Suprapubic skin (tissue), 4 donors: Measurements from ENCODE around the gene RASA3. TPM values are rescaled to one million over a fixed set of nuclear protein-coding genes. Genes with fewer than 3 reads are reported as not detected.

Experiments
- DNase-seq, 2 donors: peaks; one replicate each; pipeline ENCODE4 v3.0.0-alpha.2; 2019; ENCODE audit warnings: low spot score in 2 of 2
- H3K27ac ChIP-seq: fragments of 200-600 bp; sonication (generic); one replicate; pipeline ENCODE4 v1.5.1; 2019
- H3K27me3 ChIP-seq: fragments of 200-600 bp; sonication (generic); one replicate; pipeline ENCODE4 v1.5.1; 2019
- H3K36me3 ChIP-seq: fragments of 200-600 bp; sonication (generic); one replicate; pipeline ENCODE4 v1.5.1; 2019
- H3K4me1 ChIP-seq: fragments of 200-600 bp; sonication (generic); one replicate; pipeline ENCODE4 v1.5.1; 2019
- H3K4me3 ChIP-seq: fragments of 200-600 bp; sonication (generic); one replicate; pipeline ENCODE4 v1.5.1; 2019; ENCODE audit warnings: mild to moderate bottlenecking
- H3K9me3 ChIP-seq: fragments of 200-600 bp; sonication (generic); one replicate; pipeline ENCODE4 v1.5.1; 2019
- CTCF ChIP-seq, 2 donors: fragments of 200-600 bp in 1 of 2; fragments of 450-650 bp in 1 of 2; sonication (generic) in 1 of 2; IDR thresholded peaks; one replicate each; pipeline ENCODE4 v1.5.1; 2016 to 2019; ENCODE audit warnings: antibody characterized with exemption in 2 of 2, mild to moderate bottlenecking in 1 of 2, moderate library complexity in 1 of 2
- EP300 ChIP-seq: sonication (generic); formaldehyde crosslinking; IDR thresholded peaks from one replicate; pipeline ENCODE4 v1.6.1; 2017; ENCODE audit warnings: antibody characterized with exemption
- POLR2A ChIP-seq, 2 donors: fragments of 450-650 bp; IDR thresholded peaks; one replicate each; pipeline ENCODE4 v1.6.1; 2017; ENCODE audit warnings: antibody characterized with exemption in 2 of 2, mild to moderate bottlenecking in 2 of 2, moderate library complexity in 2 of 2
- POLR2AphosphoS5 ChIP-seq, 3 donors: sonication (generic); formaldehyde crosslinking; IDR thresholded peaks; one replicate each; pipeline ENCODE4 v1.6.1; 2017; ENCODE audit warnings: antibody characterized with exemption in 3 of 3
- WGBS: methylation state at CpG from one replicate; pipeline ENCODE4 v1.1.5; 2018; 5-methylcytosine and 5-hydroxymethylcytosine counted together
- total RNA-seq, 4 donors: library from RNA; depleted of rRNA; stranded (reverse); fragments of >200 nt; gene quantifications; one replicate each; pipeline ENCODE4 v1.1.0, GENCODE V29; 2016

RASA3 gene
- total RNA-seq, 4 donors from 2014 or later, result 15.3 to 37.1 (median 16.4) TPM

- H3K4me3 ChIP-seq, result no peak overlapping the region
- WGBS, result 93% methylated on average over 18 of the region's 18 CpGs
- peaks cover 59% of the 10 kb centered on the region for H3K4me1 ChIP-seq
These were observed 71.4 kb downstream of the RASA3 start for GRCh38 chr13:114061047-114061446.

GRCh38 chr13:114059946-114060860 is 72.2 kb downstream of the RASA3 start:
- no peaks in the 10 kb centered on the region for H3K9me3 ChIP-seq
- no peak overlapping the region for H3K4me3 ChIP-seq
- 87% methylated on average over 39 of the region's 53 CpGs for WGBS
- H3K27ac ChIP-seq, result no peak overlapping the region
- no peak for TF ChIP-seq CTCF (IDR thresholded peaks at IDR 0.05)
- TF ChIP-seq POLR2AphosphoS5 (IDR thresholded peaks at IDR 0.05), result peak in 1 of 3 donors; percentile 16
- TF ChIP-seq EP300, result no peak
- no peaks in the 10 kb centered on the region for H3K27me3 ChIP-seq
- H3K36me3 ChIP-seq, result peaks cover 9% of the 10 kb centered on the region
- H3K4me1 ChIP-seq, result peaks cover 51% of the 10 kb centered on the region
- peak in 1 of 2 donors; percentile 62 for DNase-seq

More at GRCh38 chr13:114061047-114061446, 71.4 kb downstream of the RASA3 start:
- DNase-seq, result no peak
- Histone ChIP-seq H3K27me3 (no peaks in the 10 kb centered on the region), H3K27ac (no peak overlapping the region), H3K9me3 (no peaks in the 10 kb centered on the region), H3K36me3 (peaks cover 4% of the 10 kb centered on the region)
- TF ChIP-seq POLR2AphosphoS5 (IDR thresholded peaks at IDR 0.05) (no peak), POLR2A (IDR thresholded peaks at IDR 0.05) (no peak), EP300 (no peak), CTCF (IDR thresholded peaks at IDR 0.05) (no peak)

GRCh38 chr13:114059428-114059827 is 73.0 kb downstream of the RASA3 start:
- 94% methylated on average over 10 of the region's 16 CpGs for WGBS
- TF ChIP-seq EP300, result no peak
- no peak for TF ChIP-seq POLR2AphosphoS5 (IDR thresholded peaks at IDR 0.05)
- no peak for TF ChIP-seq CTCF (IDR thresholded peaks at IDR 0.05)
- TF ChIP-seq POLR2A (IDR thresholded peaks at IDR 0.05), result no peak
- Histone ChIP-seq H3K36me3 (peaks cover 14% of the 10 kb centered on the region), H3K4me3 (no peak overlapping the region), H3K4me1 (peaks cover 43% of the 10 kb centered on the region), H3K27me3 (no peaks in the 10 kb centered on the region), H3K9me3 (no peaks in the 10 kb centered on the region), H3K27ac (no peak overlapping the region)
- DNase-seq, result peak in 1 of 2 donors; percentile 57

GRCh38 chr13:114058051-114058867 is 74.2 kb downstream of the RASA3 start:
- DNase-seq, result peak in 1 of 2 donors; percentile 58
- Histone ChIP-seq H3K36me3 (peaks cover 14% of the 10 kb centered on the region), H3K4me3 (no peak overlapping the region), H3K9me3 (no peaks in the 10 kb centered on the region), H3K27ac (no peak overlapping the region), H3K4me1 (peaks cover 32% of the 10 kb centered on the region), H3K27me3 (no peaks in the 10 kb centered on the region)
- TF ChIP-seq POLR2AphosphoS5 (IDR thresholded peaks at IDR 0.05) (no peak), EP300 (no peak), CTCF (IDR thresholded peaks at IDR 0.05) (no peak), POLR2A (IDR thresholded peaks at IDR 0.05) (no peak)
- 86% methylated on average over 13 of the region's 30 CpGs for WGBS
